Activated CD4-positive, alpha-beta T cell treated with anti-CD3 and anti-CD28 coated beads, Interleukin-2, amount 10 ng/mL, durations not matched to agents 7 days and 5 days (primary cell): Measurements from ENCODE around the gene FPR2. TPM values are rescaled to one million over a fixed set of nuclear protein-coding genes. Genes with fewer than 3 reads are reported as not detected.
"Not testable (repeated sequence)": the region's sequence is repeated elsewhere in the genome, so short reads cannot be mapped to it uniquely, and the experiment has no call there.

Experiments
- CTCF ChIA-PET: fragments of 350-600 bp; sonication (Branson Sonifier 250); formaldehyde crosslinking; loops from one replicate; lab custom pipeline; 2021; ENCODE audit warnings: antibody characterized with exemption; lab: Charles Lee
- POLR2A ChIA-PET: fragments of 350-600 bp; sonication (Branson Sonifier 250); formaldehyde crosslinking; loops from one replicate; lab custom pipeline; 2021; ENCODE audit warnings: antibody characterized with exemption; lab: Charles Lee
- DNase-seq: peaks from one replicate; pipeline ENCODE4 v3.0.0-alpha.2; 2020
- H3K27ac Mint-ChIP-seq: one replicate; pipeline ENCODE4 v1.8.0; 2021; ENCODE audit warnings: mild to moderate bottlenecking, moderate library complexity, mixed read lengths
- H3K27me3 Mint-ChIP-seq: one replicate; pipeline ENCODE4 v1.8.0; 2021; ENCODE audit warnings: mixed read lengths
- H3K36me3 Mint-ChIP-seq: one replicate; pipeline ENCODE4 v1.8.0; 2021; ENCODE audit warnings: low read depth, mixed read lengths
- H3K4me1 Mint-ChIP-seq: one replicate; pipeline ENCODE4 v1.8.0; 2021; ENCODE audit warnings: mixed read lengths
- H3K4me3 Mint-ChIP-seq: one replicate; pipeline ENCODE4 v1.8.0; 2021; ENCODE audit warnings: mild to moderate bottlenecking, moderate library complexity, mixed read lengths
- H3K9me3 Mint-ChIP-seq: one replicate; pipeline ENCODE4 v1.8.0; 2021; ENCODE audit warnings: mixed read lengths
- total RNA-seq, 2 experiments: library from RNA; stranded (reverse); gene quantifications; one replicate each; pipeline ENCODE4 v1.2.3, GENCODE V29; 2021

FPR2 gene
- total RNA-seq, 2 experiments from 2014 or later = not detected

DNA sequence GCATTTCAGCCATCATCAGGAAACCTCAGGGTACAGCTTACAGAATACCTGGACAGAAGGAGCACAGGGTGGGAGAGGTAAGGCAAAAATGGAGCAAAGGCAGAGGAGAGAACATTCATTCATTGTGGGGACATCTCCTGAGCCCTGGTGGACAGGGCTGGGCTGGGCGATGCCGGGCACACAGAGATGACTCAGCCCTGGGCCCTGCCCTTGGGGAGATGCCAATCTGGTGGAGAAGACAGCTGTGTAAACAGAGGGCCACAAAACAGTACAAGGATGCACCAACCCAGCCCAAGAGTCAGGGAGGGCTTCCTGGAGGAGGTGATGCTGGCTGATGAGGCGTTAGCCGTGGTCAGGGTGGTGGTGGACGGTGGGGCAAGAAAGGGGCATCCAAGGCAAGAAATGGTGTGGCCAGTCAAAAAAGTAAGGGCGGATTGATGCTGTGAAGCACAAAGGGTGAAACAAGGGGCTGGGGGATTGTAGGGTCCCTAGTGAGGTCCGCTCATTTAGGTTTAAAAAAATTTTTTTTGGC lies 33.6 kb upstream of the FPR2 start:
- no peak overlapping the region for H3K27ac Mint-ChIP-seq
- no peak overlapping the region for H3K4me3 Mint-ChIP-seq
- H3K9me3 Mint-ChIP-seq = peaks cover 9% of the 10 kb centered on the region
- ChIA-PET CTCF (no interaction called here), POLR2A (no interaction called here)
- H3K27me3 Mint-ChIP-seq = peaks cover 18% of the 10 kb centered on the region
- no peaks in the 10 kb centered on the region for H3K36me3 Mint-ChIP-seq
- DNase-seq = no peak
- no peaks in the 10 kb centered on the region for H3K4me1 Mint-ChIP-seq

DNA sequence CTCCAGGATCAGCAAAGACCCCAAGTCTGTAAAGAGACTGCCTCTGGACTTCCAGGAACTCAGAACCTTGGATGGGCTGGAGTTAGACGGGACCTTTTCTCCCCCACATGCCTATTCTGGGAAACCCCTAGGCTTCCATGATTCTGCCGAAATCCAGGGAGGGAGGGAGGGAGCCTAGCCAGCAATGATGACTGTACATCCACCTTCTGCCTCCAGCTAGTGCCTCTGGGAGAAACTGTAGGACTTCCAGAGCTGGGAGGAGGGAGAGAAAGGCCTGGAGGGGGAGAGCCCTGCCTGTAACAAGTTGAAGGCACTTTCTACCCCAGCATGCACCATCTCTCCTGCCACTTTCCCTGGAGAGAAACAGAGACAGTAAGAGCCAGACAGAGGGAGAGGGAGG lies 31.2 kb upstream of the FPR2 start:
- no peak for DNase-seq
- Mint-ChIP-seq H3K9me3 (peaks cover 9% of the 10 kb centered on the region), H3K27me3 (peaks cover 6% of the 10 kb centered on the region), H3K4me3 (no peak overlapping the region), H3K4me1 (no peaks in the 10 kb centered on the region), H3K27ac (no peak overlapping the region), H3K36me3 (no peaks in the 10 kb centered on the region)
- POLR2A ChIA-PET = no interaction called here
- CTCF ChIA-PET = no interaction called here

DNA sequence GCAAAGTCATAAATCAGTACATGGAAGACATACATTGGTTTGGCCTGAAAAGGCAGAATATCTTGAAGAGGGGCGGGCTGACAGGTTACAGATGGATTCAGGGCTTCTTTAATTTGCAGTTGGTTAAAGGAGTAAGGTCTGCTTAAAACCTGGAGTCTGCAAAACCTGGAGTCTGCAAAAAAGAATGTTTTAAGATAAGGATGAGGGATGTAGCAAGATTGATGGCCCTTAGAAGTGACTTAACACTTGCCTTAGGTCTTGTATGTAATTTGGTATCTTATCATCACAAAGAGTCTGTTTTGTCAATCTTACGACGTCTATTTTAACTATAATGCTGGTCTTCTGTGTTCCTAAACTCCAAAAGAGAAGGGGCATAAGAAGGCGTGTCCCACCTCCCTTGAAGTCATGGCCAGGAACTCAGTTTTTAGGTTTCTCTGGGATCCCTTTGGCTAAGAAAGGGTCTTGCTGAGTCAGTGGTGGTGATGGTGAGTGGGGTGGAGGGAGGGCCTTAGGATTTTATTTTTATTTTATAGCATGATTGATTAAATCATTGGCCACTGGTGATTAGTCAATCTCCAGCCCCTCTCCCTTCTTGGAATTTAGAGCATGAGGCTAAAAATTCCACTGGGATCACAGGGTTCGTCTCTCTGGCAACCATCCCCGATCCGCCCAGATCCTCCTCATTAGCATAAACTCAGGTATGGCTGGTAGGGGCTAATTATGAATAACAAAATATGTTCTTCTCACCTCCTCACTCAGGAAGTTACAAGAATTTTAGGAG lies 27.0 kb upstream of the FPR2 start:
- ChIA-PET CTCF (no interaction called here), POLR2A (no interaction called here)
- no peaks in the 10 kb centered on the region for H3K36me3 Mint-ChIP-seq
- no peak overlapping the region for H3K27ac Mint-ChIP-seq
- no peaks in the 10 kb centered on the region for H3K4me1 Mint-ChIP-seq
- DNase-seq = no peak
- H3K9me3 Mint-ChIP-seq = peaks cover 7% of the 10 kb centered on the region
- peaks cover 2% of the 10 kb centered on the region for H3K27me3 Mint-ChIP-seq
- no peak overlapping the region for H3K4me3 Mint-ChIP-seq

DNA sequence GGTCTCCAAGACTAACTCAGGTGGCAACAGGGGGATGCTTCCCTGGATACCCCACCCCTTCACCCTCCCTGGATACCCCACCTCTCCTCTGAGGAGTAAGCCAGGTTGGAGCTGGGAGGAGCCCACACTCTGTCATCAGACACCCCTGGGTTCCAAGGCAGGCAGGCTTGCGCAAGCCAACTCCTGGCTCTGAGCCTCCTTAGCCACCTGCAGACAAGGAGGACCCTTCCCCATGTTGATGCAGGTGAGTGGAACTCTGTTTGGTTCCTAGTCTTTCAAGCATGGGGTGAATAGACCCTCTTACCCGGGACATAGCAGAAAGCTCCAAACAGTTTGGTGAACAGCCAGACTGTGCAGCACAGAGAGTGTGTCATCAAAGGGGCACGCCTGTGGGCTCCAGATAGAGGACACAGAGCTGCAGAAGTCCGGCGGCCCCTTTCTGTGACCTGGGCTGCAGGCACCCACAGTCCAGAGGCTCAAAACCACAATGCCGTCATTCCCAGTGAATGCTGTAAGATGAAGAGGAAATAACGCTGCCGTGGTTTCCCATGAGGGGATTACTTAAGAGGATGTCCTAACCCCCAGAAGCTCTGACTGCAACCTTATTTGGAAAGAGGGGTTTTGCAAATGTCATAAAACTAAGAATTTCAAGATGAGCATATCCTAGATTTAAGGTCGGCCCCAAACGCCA lies 25.1 kb upstream of the FPR2 start:
- Mint-ChIP-seq H3K27ac (no peak overlapping the region), H3K36me3 (no peaks in the 10 kb centered on the region), H3K4me3 (no peak overlapping the region), H3K27me3 (peaks cover 2% of the 10 kb centered on the region), H3K9me3 (peaks cover 3% of the 10 kb centered on the region), H3K4me1 (no peaks in the 10 kb centered on the region)
- CTCF ChIA-PET = no interaction called here
- DNase-seq = no peak
- POLR2A ChIA-PET = no interaction called here

DNA sequence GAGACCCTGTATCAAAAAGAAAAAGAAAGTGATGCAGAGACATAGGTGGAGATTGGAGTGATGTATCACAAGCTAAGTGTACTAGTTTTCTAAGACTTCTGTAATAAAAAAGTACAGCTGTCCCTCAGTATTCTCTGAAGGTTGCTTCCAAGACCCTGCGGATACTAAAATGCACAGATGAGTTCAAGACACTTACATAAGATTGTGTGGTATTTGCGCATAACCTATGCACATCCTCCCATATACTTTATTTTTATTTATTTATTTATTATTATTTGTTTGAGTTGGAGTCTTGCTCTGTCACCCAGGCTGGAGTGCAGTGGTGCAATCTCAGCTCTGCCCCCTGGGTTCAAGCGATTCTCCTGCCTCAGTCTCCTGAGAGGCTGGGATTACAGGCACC lies 23.6 kb upstream of the FPR2 start:
- no peaks in the 10 kb centered on the region for H3K36me3 Mint-ChIP-seq
- H3K4me1 Mint-ChIP-seq = no peaks in the 10 kb centered on the region
- no peak overlapping the region for H3K27ac Mint-ChIP-seq
- ChIA-PET CTCF (interaction anchor here (0.6 to 1.0 kb wide), 2 partner anchors 40 to 1501 kb away, joined by 3 to 4 read pairs; no protein-coding TSS in a partner anchor), POLR2A (no interaction called here)
- peaks cover 2% of the 10 kb centered on the region for H3K27me3 Mint-ChIP-seq
- no peak for DNase-seq
- H3K4me3 Mint-ChIP-seq = no peak overlapping the region
- H3K9me3 Mint-ChIP-seq = no peaks in the 10 kb centered on the region

DNA sequence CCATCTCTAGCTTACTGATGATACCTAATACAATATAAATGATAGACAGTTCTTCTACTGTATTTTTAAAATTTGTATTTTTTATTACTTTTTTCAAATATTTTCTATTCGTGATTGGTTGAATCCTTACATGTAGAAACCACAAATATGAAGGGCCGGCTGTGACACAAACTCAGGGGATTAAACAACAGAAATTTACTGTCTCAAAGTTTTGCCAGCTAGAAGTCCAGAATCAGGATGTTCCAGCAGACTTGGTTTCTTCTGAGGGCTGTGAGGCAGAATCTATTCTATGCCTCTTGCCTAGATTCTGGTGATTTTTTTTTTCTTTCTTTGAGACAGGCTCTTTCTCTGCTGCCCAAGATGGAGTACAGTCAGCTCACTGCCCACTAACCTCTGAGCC lies 23.1 kb upstream of the FPR2 start:
- POLR2A ChIA-PET = no interaction called here
- DNase-seq = no peak
- Mint-ChIP-seq H3K9me3 (no peaks in the 10 kb centered on the region), H3K36me3 (no peaks in the 10 kb centered on the region), H3K27ac (no peak overlapping the region), H3K27me3 (peaks cover 2% of the 10 kb centered on the region), H3K4me1 (no peaks in the 10 kb centered on the region), H3K4me3 (no peak overlapping the region)
- CTCF ChIA-PET = interaction anchor here (0.6 to 1.0 kb wide), 2 partner anchors 40 to 1501 kb away, joined by 3 to 4 read pairs; no protein-coding TSS in a partner anchor

DNA sequence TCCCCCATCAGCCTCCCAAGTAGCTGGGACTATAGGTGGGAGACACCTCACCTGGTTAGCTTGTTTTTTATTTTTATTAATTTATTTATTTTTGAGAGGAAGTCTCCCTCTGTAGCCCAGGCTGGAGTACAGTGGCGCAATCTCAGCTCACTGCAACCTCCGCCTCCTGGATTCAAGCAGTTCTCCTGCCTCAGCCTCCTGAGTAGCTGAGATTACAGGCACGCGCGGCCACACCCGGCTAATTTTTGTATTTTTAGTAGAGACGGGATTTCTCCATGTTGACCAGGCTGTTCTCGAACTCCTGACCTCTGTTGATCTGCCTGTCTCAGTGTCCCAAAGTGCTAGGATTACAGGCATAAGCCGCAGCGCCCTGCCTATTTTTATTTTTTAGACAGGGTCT lies 22.5 kb upstream of the FPR2 start:
- H3K9me3 Mint-ChIP-seq, POLR2A ChIA-PET, DNase-seq, H3K27ac Mint-ChIP-seq, H3K4me1 Mint-ChIP-seq, H3K4me3 Mint-ChIP-seq, H3K36me3 Mint-ChIP-seq, H3K27me3 Mint-ChIP-seq: not testable (repeated sequence)
- CTCF ChIA-PET = interaction anchor here (1.0 kb wide), 1 partner anchor 39 kb away, joined by 4 read pairs; no protein-coding TSS in a partner anchor

DNA sequence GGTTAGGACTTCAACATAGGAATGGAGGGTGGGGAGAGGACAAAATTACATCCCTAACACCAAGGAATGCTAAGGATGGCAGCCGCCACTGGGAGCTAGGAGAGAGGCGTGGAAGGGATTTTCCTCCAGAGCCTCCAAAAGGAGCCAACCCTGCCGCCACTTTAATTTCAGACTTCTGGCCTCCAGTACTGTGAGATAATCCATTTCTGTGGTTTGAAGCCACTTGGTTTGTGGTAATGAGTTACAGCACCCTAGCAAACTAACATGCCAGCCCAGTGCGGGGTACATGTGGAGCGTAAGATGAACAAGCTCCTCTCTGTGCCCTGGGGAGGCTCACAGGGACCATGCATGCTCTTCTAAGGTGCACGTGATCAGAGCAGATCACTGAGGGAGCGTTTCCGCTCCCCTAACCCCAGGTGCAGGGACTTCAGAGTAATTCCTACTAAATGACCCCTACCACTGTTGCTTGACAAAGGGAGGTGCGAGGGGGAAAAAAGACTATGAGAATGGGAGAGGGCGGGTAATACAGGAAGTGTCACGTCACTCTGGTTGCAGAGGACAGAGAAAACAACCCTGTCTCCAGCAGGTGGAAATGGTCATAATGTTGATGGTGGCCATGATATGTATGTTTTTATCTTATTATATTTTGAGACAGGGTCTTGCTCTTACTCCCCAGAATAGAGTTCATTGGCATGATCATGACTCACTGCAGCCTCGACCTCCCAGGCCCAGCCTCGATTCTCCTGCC lies 21.3 kb upstream of the FPR2 start:
- POLR2A ChIA-PET = no interaction called here
- Mint-ChIP-seq H3K36me3 (no peaks in the 10 kb centered on the region), H3K27me3 (peaks cover 2% of the 10 kb centered on the region), H3K4me3 (no peak overlapping the region), H3K4me1 (no peaks in the 10 kb centered on the region), H3K9me3 (no peaks in the 10 kb centered on the region), H3K27ac (no peak overlapping the region)
- DNase-seq = no peak
- CTCF ChIA-PET = no interaction called here

DNA sequence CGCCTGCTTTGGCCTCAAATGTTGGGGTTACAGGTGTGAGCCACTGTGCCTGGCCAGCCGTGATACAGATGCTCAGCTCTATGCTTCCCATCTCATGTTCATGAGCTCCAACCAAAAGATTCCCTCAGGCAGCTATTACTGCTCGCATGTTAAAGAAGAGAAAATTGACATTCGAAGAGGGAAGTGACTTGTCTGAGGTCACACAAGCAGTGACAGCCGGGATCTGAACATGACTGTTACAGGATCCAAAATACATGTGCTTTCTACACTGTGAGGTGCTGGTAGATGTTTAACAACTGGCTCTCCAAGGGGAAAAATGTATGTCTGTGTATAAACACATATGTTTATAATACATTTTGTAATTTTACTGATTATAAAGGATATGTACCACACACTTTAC lies 20.6 kb upstream of the FPR2 start:
- DNase-seq = no peak
- POLR2A ChIA-PET = no interaction called here
- H3K9me3 Mint-ChIP-seq = no peaks in the 10 kb centered on the region
- CTCF ChIA-PET = no interaction called here
- H3K4me1 Mint-ChIP-seq = no peaks in the 10 kb centered on the region
- H3K4me3 Mint-ChIP-seq = no peak overlapping the region
- peaks cover 2% of the 10 kb centered on the region for H3K27me3 Mint-ChIP-seq
- H3K27ac Mint-ChIP-seq = no peak overlapping the region
- no peaks in the 10 kb centered on the region for H3K36me3 Mint-ChIP-seq

DNA sequence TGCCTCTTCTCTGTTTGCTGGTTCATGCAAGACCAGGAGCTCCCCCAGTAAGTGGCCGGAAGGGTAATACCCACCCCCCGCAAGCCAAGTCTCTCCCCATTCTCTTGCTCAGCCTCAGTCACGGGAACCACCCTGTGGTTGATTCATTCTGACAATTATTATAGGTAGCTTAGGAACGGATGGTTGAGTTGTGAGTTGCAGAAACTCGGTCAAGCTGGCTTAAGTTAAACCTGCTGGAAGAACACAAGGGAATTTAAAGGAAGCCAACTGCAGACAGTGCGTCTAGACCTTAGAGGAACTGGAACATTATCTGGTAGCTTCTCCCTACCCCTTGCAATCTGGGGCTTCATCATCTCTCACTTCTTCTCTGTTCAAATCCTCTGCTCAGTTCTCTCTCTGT lies 18.2 kb upstream of the FPR2 start:
- no peaks in the 10 kb centered on the region for H3K27me3 Mint-ChIP-seq
- H3K36me3 Mint-ChIP-seq = no peaks in the 10 kb centered on the region
- no peak overlapping the region for H3K27ac Mint-ChIP-seq
- CTCF ChIA-PET = interaction anchor here (0.6 to 1.6 kb wide), 3 partner anchors 8 to 1956 kb away, joined by 3 to 7 read pairs (median 4); partner anchors contain the start of gene FPR1
- no peak overlapping the region for H3K4me3 Mint-ChIP-seq
- no peaks in the 10 kb centered on the region for H3K4me1 Mint-ChIP-seq
- no peak for DNase-seq
- no peaks in the 10 kb centered on the region for H3K9me3 Mint-ChIP-seq
- POLR2A ChIA-PET = no interaction called here

DNA sequence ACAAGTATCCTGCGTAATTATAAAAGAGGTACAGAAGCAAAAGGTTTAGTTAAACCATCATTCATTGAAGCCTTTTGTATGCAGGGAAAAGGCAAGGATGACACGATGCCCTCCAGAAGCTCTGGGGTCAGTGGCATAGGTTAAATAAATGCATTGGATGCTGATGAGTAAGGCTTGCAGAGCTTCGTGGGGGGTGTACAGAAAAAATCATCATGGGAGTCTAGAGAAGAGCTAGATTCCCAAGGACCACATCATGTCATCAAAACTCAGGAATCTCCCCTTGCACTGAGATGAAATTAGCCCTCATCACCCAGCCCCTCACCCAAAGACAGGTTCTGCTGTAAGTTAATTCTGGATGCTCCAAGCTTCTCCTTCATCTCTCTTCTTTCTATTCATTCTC lies 17.6 kb upstream of the FPR2 start:
- Mint-ChIP-seq H3K27me3 (no peaks in the 10 kb centered on the region), H3K36me3 (no peaks in the 10 kb centered on the region), H3K4me1 (no peaks in the 10 kb centered on the region), H3K27ac (no peak overlapping the region), H3K9me3 (no peaks in the 10 kb centered on the region), H3K4me3 (no peak overlapping the region)
- DNase-seq = no peak
- ChIA-PET CTCF (no interaction called here), POLR2A (no interaction called here)

DNA sequence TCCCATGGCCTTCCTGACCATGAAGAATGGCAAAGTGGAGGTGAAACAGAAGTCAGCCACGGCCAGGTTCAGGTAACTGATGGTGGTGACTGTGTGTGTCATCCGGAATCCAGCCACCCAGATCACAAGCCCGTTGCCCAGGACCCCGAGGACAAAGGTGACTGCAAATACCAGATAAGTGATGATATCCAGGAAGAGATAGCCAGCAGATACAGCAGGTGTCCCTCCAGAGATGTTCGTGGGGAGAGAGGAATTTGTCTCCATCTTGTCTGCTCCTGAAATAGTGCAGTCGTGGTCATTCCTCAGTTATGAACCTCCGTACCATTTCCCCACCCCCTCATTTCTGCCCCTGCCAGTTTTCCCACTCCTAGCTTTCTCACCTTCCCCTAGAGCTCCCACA lies 14.2 kb upstream of the FPR2 start:
- Mint-ChIP-seq H3K36me3 (no peaks in the 10 kb centered on the region), H3K4me3 (no peak overlapping the region), H3K4me1 (no peaks in the 10 kb centered on the region), H3K27ac (no peak overlapping the region), H3K27me3 (no peaks in the 10 kb centered on the region), H3K9me3 (no peaks in the 10 kb centered on the region)
- ChIA-PET POLR2A (no interaction called here), CTCF (no interaction called here)
- no peak for DNase-seq

DNA sequence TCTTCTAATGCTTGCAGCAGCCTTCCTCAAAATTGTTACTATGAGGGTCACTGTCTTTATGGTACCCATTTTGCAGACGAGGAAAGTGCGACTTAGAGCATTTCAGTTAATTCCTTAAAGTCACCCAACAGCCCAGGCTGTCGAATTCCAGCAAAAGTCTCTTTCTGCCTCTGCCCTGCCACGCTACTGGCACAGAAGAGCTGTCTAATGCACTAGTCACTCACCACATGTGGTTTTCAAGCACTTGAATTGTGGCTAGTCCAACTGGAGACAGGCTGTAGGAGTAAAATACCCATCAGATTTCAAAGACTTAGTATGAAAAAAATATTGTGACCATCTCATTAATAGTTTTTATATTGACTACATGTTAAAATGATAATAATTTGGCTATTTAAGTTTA lies 11.0 kb upstream of the FPR2 start:
- no peaks in the 10 kb centered on the region for H3K9me3 Mint-ChIP-seq
- POLR2A ChIA-PET = no interaction called here
- H3K4me1 Mint-ChIP-seq = no peaks in the 10 kb centered on the region

More for the DNA sequence above, 11.0 kb upstream of the FPR2 start:
- CTCF ChIA-PET = no interaction called here
- Mint-ChIP-seq H3K36me3 (no peaks in the 10 kb centered on the region), H3K4me3 (no peak overlapping the region), H3K27me3 (no peaks in the 10 kb centered on the region), H3K27ac (no peak overlapping the region)
- no peak for DNase-seq
